ENCODE data around the gene COQ9.
"Not testable (repeated sequence)": the region's sequence is repeated elsewhere in the genome, so short reads cannot be mapped to it uniquely, and the experiment has no call there.

Gene COQ9, protein sequence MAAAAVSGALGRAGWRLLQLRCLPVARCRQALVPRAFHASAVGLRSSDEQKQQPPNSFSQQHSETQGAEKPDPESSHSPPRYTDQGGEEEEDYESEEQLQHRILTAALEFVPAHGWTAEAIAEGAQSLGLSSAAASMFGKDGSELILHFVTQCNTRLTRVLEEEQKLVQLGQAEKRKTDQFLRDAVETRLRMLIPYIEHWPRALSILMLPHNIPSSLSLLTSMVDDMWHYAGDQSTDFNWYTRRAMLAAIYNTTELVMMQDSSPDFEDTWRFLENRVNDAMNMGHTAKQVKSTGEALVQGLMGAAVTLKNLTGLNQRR

GRCh38 chr16:57447186-57447962, at the start of gene COQ9, which contains the start of gene CIAPIN1:
Gene COQ9 (plus strand): TSS chr16:57447479. CDS start chr16:57447506, 27 bp downstream.
Gene CIAPIN1 (minus strand): TSS chr16:57447385. CDS start chr16:57440928, 6,457 bp downstream.
- DNase-seq (ENCODE audit: low read depth): peak; percentile 96
- no peak for TF ChIP-seq CTCF (IDR thresholded peaks at IDR 0.05; ENCODE audit: insufficient read depth, low read depth, low read length, missing control alignments)
- peak within 1 kb of the TSS; percentile 85 for H3K4me3 ChIP-seq (ENCODE audit: low read depth, low read length)

GRCh38 chr16:57397493-57397892, 49.8 kb upstream of the COQ9 start:
- DNase-seq (ENCODE audit: low read depth); H3K4me3 ChIP-seq (ENCODE audit: low read depth, low read length): not testable (repeated sequence)

- no peak overlapping the region for H3K4me3 ChIP-seq (ENCODE audit: low read depth, low read length)
- TF ChIP-seq CTCF (IDR thresholded peaks at IDR 0.05; ENCODE audit: insufficient read depth, low read depth, low read length, missing control alignments): no peak
- DNase-seq (ENCODE audit: low read depth): no peak
Measured at GRCh38 chr16:57401943-57402640, 45.2 kb upstream of the COQ9 start.

- DNase-seq (ENCODE audit: low read depth): no peak
Measured at GRCh38 chr16:57403965-57404817, 43.1 kb upstream of the COQ9 start, which contains the start of gene CCL17. Gene CCL17 (plus strand): TSS chr16:57404767. CDS start chr16:57413933, 9,166 bp downstream.

GRCh38 chr16:57405097-57405496, 42.2 kb upstream of the COQ9 start:
- DNase-seq (ENCODE audit: low read depth): no peak
- TF ChIP-seq CTCF (IDR thresholded peaks at IDR 0.05; ENCODE audit: insufficient read depth, low read depth, low read length, missing control alignments): no peak
- H3K4me3 ChIP-seq (ENCODE audit: low read depth, low read length): no peak overlapping the region

More at GRCh38 chr16:57403965-57404817, 43.1 kb upstream of the COQ9 start, which contains the start of gene CCL17:
- H3K4me3 ChIP-seq (ENCODE audit: low read depth, low read length): no peak within 1 kb of the TSS
- no peak for TF ChIP-seq CTCF (IDR thresholded peaks at IDR 0.05; ENCODE audit: insufficient read depth, low read depth, low read length, missing control alignments)

GRCh38 chr16:57406881-57407280, 40.4 kb upstream of the COQ9 start:
- no peak overlapping the region for H3K4me3 ChIP-seq (ENCODE audit: low read depth, low read length)
- TF ChIP-seq CTCF (IDR thresholded peaks at IDR 0.05; ENCODE audit: insufficient read depth, low read depth, low read length, missing control alignments): no peak
- no peak for DNase-seq (ENCODE audit: low read depth)
